Activated CD4-positive, alpha-beta memory T cell treated with anti-CD3 and anti-CD28 coated beads for 36 hours (primary cell): ENCODE measurements around the gene INTS11. TPM values are rescaled to one million over a fixed set of nuclear protein-coding genes. Genes with fewer than 3 reads are reported as not detected.

Source experiments
- CTCF ChIA-PET: fragments of 350-600 bp; sonication (Branson Sonifier 250); formaldehyde crosslinking; loops from one replicate; lab custom pipeline; 2021; ENCODE audit warnings: antibody characterized with exemption, inconsistent platforms; lab: Charles Lee
- POLR2A ChIA-PET: fragments of 350-600 bp; sonication (Branson Sonifier 250); formaldehyde crosslinking; loops from one replicate; lab custom pipeline; 2021; ENCODE audit warnings: antibody characterized with exemption; lab: Charles Lee
- DNase-seq: peaks from one replicate; pipeline ENCODE4 v3.0.0-alpha.2; 2020
- H3K27ac Mint-ChIP-seq: one replicate; pipeline ENCODE4 v1.8.0; 2021; ENCODE audit warnings: mixed read lengths
- H3K27me3 Mint-ChIP-seq: one replicate; pipeline ENCODE4 v1.8.0; 2021; ENCODE audit warnings: mixed read lengths
- H3K36me3 Mint-ChIP-seq: one replicate; pipeline ENCODE4 v1.8.0; 2021; ENCODE audit warnings: mixed read lengths
- H3K4me1 Mint-ChIP-seq: one replicate; pipeline ENCODE4 v1.8.0; 2021; ENCODE audit warnings: low read depth, mixed read lengths
- H3K4me3 Mint-ChIP-seq: one replicate; pipeline ENCODE4 v1.8.0; 2021; ENCODE audit warnings: mild to moderate bottlenecking, mixed read lengths
- H3K9me3 Mint-ChIP-seq: one replicate; pipeline ENCODE4 v1.8.0; 2021; ENCODE audit warnings: mixed read lengths
- intact Hi-C: fragments of 100-400 bp; cut with micrococcal nuclease; formaldehyde crosslinking; loops from one replicate; pipeline ENCODE4 v1.15.1; 2023
- total RNA-seq, 2 experiments: library from RNA; stranded (reverse); gene quantifications; one replicate each; pipeline ENCODE4 v1.2.3, GENCODE V29; 2021

The INTS11 gene
- total RNA-seq, 2 experiments from 2014 or later = 107 to 120 TPM

DNA sequence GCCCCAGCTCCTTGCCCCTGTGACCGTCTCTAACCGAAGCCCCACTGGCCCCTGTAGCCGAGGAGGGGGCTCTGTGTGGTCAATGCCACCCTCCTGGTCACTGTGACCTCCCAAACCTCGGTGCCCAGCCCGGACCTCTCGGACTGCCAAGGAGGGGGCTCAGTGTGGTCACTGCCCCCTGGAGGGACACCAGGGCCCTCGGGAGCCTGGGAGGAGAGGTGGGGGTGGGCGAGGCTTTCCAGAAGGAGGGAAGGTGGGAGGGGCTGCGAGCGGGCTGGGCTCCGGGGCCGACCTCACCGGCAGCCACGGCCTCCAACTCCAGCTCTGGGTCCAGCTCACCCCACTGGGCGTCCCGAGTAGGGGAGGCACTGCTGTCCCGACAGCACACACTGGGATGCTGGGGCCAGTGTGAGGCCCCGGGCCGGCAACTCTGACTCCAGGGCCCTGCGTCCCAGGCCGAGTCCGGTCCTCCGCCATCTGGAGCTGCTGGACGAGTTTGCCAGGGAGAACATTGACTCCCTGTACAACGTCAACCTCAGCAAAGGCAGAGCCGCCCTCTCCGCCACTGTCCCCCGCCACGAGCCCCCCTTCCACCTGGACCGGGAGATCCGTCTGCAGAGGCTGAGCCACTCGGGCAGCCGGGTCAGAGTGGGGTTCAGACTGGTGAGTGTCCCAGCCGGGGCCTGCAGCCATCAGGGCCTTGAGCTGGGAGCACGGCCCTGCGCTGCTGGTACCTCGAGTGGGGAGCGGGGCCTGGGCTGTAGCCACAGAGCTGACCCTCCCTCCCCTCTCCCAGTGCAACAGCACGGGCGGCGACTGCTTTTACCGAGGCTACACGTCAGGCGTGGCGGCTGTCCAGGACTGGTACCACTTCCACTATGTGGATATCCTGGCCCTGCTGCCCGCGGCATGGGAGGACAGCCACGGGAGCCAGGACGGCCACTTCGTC is 37.9 kb downstream of the INTS11 start:
- CTCF ChIA-PET = interaction anchor here (3.1 kb wide), 1 partner anchor 164 kb away, joined by 9 read pairs; no protein-coding TSS in a partner anchor

DNA sequence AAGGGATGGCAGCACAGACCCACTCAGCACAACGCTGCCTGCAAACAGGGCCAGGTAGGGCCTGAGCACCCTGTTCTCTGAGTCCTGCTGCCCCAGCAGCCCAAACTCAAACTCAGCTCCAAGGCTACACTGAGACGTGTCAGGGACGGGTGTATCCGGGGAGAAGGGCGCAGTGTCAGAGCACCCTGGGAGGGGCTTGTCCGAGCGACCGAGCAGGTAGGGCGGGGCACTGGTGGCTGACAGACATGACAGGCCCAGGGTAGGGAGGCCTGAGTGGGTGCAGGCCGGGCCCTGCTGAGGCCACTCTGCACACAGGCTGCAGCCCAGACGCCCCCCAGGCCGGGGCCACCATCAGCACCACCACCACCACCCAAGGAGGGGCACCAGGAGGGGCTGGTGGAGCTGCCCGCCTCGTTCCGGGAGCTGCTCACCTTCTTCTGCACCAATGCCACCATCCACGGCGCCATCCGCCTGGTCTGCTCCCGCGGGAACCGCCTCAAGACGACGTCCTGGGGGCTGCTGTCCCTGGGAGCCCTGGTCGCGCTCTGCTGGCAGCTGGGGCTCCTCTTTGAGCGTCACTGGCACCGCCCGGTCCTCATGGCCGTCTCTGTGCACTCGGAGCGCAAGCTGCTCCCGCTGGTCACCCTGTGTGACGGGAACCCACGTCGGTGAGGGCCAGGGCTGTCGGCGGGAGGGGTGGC is 38.7 kb downstream of the INTS11 start:
- no peaks in the 10 kb centered on the region for H3K36me3 Mint-ChIP-seq
- H3K4me3 Mint-ChIP-seq = no peak overlapping the region
- no peak for DNase-seq
- CTCF ChIA-PET = interaction anchor here (3.1 kb wide), 1 partner anchor 163 kb away, joined by 9 read pairs; no protein-coding TSS in a partner anchor
- H3K27me3 Mint-ChIP-seq = no peaks in the 10 kb centered on the region
- peaks cover 3% of the 10 kb centered on the region for H3K4me1 Mint-ChIP-seq
- no peaks in the 10 kb centered on the region for H3K9me3 Mint-ChIP-seq
- H3K27ac Mint-ChIP-seq = no peak overlapping the region
- POLR2A ChIA-PET = no interaction called here
- intact Hi-C loops = no loop called here

More for the DNA sequence above, 37.9 kb downstream of the INTS11 start:
- Mint-ChIP-seq H3K27ac (no peak overlapping the region), H3K36me3 (no peaks in the 10 kb centered on the region), H3K9me3 (no peaks in the 10 kb centered on the region), H3K4me3 (no peak overlapping the region), H3K4me1 (peaks cover 3% of the 10 kb centered on the region), H3K27me3 (no peaks in the 10 kb centered on the region)
- POLR2A ChIA-PET = no interaction called here
- no peak for DNase-seq
- intact Hi-C loops = no loop called here

DNA sequence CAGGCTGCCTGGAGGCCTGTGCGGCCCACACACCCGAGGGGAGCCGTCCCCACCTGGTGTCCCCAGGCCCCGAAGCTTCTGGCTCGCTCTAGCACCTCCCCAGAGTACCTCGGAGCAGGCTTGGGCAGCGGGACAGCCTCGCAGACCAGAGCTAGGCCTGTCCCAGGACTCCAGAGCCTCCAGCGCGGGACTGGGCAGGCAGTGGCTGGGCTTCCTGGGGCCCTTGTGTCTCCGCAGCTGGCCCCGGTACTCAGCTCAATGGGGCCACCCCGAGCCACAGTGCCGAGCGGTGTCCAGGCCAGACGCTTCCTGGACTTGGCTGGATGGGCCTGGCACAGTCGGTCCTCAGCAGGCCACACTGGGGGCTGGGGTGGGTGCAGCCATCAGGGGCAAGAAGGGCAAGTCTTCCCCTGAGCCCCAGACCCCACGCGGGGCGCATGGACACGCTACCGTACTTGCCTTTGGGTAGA is 39.3 kb downstream of the INTS11 start:
- Mint-ChIP-seq H3K4me3 (no peak overlapping the region), H3K27ac (no peak overlapping the region), H3K4me1 (peaks cover 3% of the 10 kb centered on the region), H3K9me3 (no peaks in the 10 kb centered on the region), H3K36me3 (no peaks in the 10 kb centered on the region), H3K27me3 (no peaks in the 10 kb centered on the region)
- POLR2A ChIA-PET = no interaction called here
- DNase-seq = no peak
- intact Hi-C loops = no loop called here
- CTCF ChIA-PET = interaction anchor here (3.1 kb wide), 1 partner anchor 163 kb away, joined by 9 read pairs; no protein-coding TSS in a partner anchor

DNA sequence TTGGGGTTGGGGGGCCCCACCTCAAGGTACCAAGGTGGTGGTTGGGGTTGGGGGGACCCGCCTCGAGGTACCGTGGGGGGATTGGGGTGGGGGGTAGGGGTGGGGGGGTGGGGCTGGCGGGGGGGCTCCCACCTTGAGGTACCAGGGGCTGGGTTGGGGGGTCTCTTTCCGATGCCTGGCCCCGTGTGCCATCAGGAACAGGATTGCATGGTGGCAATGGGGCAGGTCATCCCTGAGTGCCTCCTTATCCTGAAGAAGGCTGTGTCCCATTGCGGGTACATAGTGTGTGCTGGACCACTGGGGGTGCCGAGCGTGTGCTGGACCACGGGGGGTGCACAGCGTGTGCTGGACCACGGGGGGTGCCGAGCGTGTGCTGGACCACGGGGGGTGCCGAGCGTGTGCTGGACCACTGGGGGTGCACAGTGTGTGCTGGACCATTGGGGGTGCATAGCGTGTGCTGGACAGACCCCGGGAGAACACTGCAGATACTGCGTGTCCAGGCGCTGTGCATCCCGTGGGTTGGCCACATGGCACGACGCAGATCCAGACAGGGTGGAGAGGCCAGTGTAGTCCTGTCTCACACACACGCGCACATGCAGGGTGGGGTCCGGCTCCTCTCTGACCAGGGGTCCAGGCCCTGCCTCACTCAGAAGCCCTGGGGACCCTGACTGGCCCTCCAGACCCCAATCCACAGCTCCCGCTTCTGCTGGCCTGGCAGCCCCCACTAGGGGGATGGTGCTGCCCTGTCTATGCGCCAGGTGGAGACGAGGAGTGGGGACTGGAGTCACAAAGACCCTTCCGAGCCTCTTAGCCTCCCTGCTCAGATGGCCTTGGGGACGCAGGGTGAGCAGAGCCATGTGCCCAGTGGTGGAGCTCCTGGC is 40.0 kb downstream of the INTS11 start:
- no peak for DNase-seq
- Mint-ChIP-seq H3K27me3 (no peaks in the 10 kb centered on the region), H3K4me1 (peaks cover 3% of the 10 kb centered on the region), H3K27ac (no peak overlapping the region), H3K36me3 (no peaks in the 10 kb centered on the region), H3K4me3 (no peak overlapping the region), H3K9me3 (no peaks in the 10 kb centered on the region)
- CTCF ChIA-PET = no interaction called here
- intact Hi-C loops = loop anchor here (5.0 kb wide), 1 partner anchor 112 kb away; the partner anchor contains the start of gene TTLL10
- POLR2A ChIA-PET = no interaction called here

DNA sequence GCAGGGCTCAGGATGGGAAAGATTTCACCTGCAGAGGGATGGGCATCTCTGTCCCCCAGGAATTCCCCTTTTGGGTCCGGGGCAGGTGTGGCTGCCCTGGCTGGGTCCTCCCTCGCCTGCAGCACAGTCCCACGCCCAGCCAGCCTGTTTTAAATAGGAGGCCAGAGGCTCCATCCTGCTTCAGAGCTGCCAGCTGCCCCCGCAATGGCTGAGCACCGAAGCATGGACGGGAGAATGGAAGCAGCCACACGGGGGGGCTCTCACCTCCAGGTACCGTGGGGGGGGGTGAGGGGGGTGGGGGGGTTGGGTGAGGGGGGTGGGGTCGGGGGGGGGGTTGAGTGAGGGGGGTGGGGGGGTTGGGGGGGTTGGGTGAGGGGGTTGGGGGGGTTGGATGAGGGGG is 40.6 kb downstream of the INTS11 start:
- Mint-ChIP-seq H3K27me3 (no peaks in the 10 kb centered on the region), H3K4me3 (no peak overlapping the region)

DNA sequence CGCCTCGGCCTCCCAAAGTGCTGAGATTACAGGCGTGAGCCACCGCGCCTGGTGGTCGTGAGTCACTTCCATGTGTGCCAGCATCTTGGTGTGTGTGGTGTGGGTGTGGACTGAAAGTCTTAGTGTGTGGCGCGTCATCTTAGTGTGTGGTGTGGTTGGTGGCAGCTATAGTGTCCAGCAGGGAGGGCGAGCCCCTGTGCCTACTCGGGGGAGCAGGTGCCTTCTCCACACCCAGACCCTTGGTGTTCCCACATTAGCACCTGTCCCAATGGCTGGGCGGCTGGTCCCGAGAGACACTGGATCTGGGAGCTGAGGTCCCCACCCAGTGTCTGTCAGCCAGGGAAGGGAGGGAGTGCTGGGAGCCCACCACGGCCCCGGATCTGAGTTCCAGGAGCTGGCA is 41.5 kb downstream of the INTS11 start:
- CTCF ChIA-PET = interaction anchor here (1.2 kb wide), 1 partner anchor 219 kb away, joined by 3 read pairs; no protein-coding TSS in a partner anchor
- no peaks in the 10 kb centered on the region for H3K9me3 Mint-ChIP-seq

More for the DNA sequence above, 40.6 kb downstream of the INTS11 start:
- H3K36me3 Mint-ChIP-seq = no peaks in the 10 kb centered on the region
- CTCF ChIA-PET = interaction anchor here (1.2 kb wide), 1 partner anchor 220 kb away, joined by 3 read pairs; no protein-coding TSS in a partner anchor
- peaks cover 3% of the 10 kb centered on the region for H3K4me1 Mint-ChIP-seq
- intact Hi-C loops = loop anchor here (5.0 kb wide), 1 partner anchor 112 kb away; the partner anchor contains the start of gene TTLL10
- H3K27ac Mint-ChIP-seq = no peak overlapping the region
- no peak for DNase-seq
- POLR2A ChIA-PET = no interaction called here
- H3K9me3 Mint-ChIP-seq = no peaks in the 10 kb centered on the region

DNA sequence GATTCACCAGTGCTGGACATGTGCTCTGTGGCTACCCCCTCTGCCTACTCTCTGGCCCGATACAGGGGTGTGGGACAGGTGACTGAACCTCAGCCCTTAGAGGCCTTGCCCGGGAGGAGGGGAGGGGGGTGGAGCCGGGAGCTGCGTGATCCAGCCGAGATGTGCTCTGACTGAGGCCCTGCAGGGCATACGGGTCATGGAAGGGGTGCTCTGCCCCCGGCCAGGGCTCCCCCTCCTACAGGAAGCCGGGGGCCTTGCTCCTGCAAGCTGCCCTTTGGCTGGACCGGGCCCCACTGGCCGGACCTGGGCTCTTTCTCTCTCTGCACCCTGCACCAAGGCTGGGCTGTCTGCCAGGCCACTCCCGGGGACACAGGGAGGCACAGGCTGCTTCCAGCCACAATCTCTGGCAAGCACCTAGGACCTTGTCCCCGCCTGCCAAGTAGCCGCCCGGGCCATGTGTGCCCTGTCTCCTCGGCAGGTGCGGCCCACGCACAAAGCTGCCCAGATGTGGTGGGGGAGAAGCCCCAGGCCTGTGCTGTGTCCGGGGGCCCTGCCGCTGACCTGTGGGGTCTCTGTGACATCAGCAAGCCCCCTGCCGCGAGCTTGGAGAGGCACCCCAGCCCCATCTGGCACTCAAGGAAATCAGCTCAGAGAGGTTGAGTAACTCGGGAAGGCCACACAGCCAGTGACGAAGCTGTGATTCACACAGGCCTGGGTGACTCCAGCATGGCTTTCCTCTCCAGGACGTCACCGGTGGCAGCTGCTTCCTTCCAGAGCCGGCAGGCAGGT is 42.7 kb downstream of the INTS11 start:
- ChIA-PET POLR2A (no interaction called here), CTCF (interaction anchor here (1.6 kb wide), 1 partner anchor 160 kb away, joined by 8 read pairs; no protein-coding TSS in a partner anchor)
- no peaks in the 10 kb centered on the region for H3K36me3 Mint-ChIP-seq
- no peaks in the 10 kb centered on the region for H3K9me3 Mint-ChIP-seq
- DNase-seq = peak; percentile 56
- H3K4me3 Mint-ChIP-seq = no peak overlapping the region
- intact Hi-C loops = loop anchor here (5.0 kb wide), 1 partner anchor 109 kb away; the partner anchor contains the start of gene TTLL10
- H3K27ac Mint-ChIP-seq = no peak overlapping the region
- H3K4me1 Mint-ChIP-seq = peaks cover 3% of the 10 kb centered on the region
- no peaks in the 10 kb centered on the region for H3K27me3 Mint-ChIP-seq

More for the DNA sequence above, 41.5 kb downstream of the INTS11 start:
- Mint-ChIP-seq H3K4me3 (no peak overlapping the region), H3K4me1 (peaks cover 3% of the 10 kb centered on the region), H3K36me3 (no peaks in the 10 kb centered on the region), H3K27me3 (no peaks in the 10 kb centered on the region), H3K27ac (no peak overlapping the region)
- peak; percentile 57 for DNase-seq
- POLR2A ChIA-PET = no interaction called here
- intact Hi-C loops = loop anchor here (5.0 kb wide), 1 partner anchor 111 kb away; the partner anchor contains the start of gene TTLL10

DNA sequence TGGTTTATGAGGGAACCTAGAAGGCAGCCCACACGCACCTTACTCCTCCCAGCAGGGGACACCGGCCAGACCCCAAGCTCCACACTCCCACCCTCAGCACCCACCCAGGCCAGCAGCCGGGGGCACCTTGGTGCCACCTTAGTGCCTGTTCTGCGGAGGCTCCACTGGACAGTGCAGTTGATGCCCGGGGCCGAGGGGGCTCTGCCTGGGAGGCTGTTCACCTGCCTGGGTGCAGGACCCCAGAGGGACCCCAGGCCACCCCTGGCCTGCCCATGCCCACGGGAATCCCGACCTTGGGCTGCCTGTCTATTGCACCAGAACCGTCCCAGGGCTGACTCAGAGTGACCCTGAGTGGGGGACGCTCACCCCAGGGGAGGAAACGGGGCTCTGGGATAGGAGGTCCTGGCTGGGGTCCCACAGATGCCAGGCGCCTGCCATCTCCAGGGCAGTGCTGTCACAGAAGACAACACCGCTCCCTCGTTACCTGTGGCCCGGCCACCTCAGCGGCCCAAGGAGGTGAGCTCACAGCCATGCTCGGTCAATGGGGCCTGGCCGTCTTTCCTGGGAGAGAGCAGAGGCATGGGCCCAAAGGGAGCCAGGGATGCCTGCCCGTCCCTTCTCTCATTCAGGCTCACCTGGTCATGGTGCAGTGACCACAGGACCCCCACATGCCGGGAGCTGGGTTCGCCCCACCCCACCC is 43.5 kb downstream of the INTS11 start:
- CTCF ChIA-PET = interaction anchor here (1.6 kb wide), 1 partner anchor 159 kb away, joined by 8 read pairs; no protein-coding TSS in a partner anchor
- no peak overlapping the region for H3K27ac Mint-ChIP-seq

DNA sequence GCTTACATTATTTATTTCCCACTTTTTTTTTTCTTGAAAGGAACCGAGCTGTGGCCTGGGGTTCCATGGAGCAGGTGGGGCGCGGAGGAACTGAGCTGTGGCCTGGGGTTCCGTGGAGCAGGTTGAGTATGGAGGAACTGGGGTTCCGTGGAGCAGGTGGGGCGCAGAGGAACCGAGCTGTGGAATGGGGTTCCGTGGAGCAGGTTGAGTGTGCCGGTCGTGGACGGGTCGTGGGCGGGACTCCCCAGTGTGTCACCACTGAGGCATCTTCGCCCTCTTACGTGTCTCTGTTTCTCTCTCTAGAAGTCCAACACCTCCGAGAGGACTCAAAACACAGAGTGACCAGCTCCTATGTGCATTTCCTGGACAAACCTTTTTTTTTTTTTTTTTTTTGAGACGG is 45.4 kb downstream of the INTS11 start:
- no peaks in the 10 kb centered on the region for H3K9me3 Mint-ChIP-seq
- peaks cover 3% of the 10 kb centered on the region for H3K4me1 Mint-ChIP-seq
- H3K27me3 Mint-ChIP-seq = no peaks in the 10 kb centered on the region
- no peaks in the 10 kb centered on the region for H3K36me3 Mint-ChIP-seq
- CTCF ChIA-PET = no interaction called here
- DNase-seq = no peak
- intact Hi-C loops = no loop called here
- POLR2A ChIA-PET = no interaction called here
- H3K4me3 Mint-ChIP-seq = no peak overlapping the region
- no peak overlapping the region for H3K27ac Mint-ChIP-seq

More for the DNA sequence above, 43.5 kb downstream of the INTS11 start:
- Mint-ChIP-seq H3K36me3 (no peaks in the 10 kb centered on the region), H3K27me3 (no peaks in the 10 kb centered on the region), H3K4me3 (no peak overlapping the region), H3K4me1 (peaks cover 3% of the 10 kb centered on the region), H3K9me3 (no peaks in the 10 kb centered on the region)
- intact Hi-C loops = loop anchor here (5.0 kb wide), 1 partner anchor 109 kb away; the partner anchor contains the start of gene TTLL10
- POLR2A ChIA-PET = no interaction called here
- DNase-seq = no peak

DNA sequence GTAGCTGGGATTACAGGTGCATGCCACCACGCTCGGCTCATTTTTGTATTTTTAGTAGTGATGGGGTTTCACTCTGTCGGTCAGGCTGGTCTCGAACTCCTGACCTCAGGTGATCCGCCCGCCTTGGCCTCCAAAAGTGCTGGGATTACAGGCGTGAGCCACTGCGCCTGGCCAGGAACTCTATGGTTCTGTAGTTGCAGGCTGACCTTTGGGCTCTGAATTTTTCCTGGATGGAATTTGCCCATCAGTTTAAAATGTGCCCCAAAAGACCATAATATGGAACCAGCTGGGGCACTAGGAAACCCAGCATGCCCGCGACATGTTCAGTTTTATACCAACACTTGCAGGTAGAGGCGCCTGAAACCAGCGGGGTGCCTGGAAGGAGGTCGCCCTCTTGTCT is 45.8 kb downstream of the INTS11 start:
- H3K4me3 Mint-ChIP-seq = no peak overlapping the region
- no peak for DNase-seq
- POLR2A ChIA-PET = no interaction called here
- intact Hi-C loops = no loop called here
- peaks cover 3% of the 10 kb centered on the region for H3K4me1 Mint-ChIP-seq
- CTCF ChIA-PET = interaction anchor here (1.1 kb wide), 1 partner anchor 156 kb away, joined by 5 read pairs; no protein-coding TSS in a partner anchor
- H3K27me3 Mint-ChIP-seq = no peaks in the 10 kb centered on the region
- H3K36me3 Mint-ChIP-seq = no peaks in the 10 kb centered on the region
- no peak overlapping the region for H3K27ac Mint-ChIP-seq
- H3K9me3 Mint-ChIP-seq = no peaks in the 10 kb centered on the region
